Measurements from ENCODE around the gene STARD9.

DNA sequence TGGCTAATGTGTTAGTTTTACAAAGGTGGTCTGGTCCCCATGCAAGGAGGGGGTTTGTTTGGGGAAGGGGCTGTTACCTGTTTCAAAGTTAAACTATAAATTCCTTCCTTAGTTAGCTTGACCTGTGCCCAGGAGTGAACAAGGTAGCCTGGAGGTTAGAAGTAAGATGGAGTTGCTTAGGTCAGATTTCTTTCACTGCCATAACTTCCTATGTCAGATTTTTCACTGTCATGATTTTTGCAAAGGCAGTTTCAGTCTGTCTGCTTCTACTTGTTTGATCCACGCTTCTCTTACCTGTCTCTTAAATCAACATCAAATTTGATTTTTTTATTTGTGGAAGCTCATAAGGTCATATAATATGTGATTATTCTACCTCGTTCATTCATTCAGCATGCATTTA lies 28.6 kb downstream of the STARD9 start:
- no peak for TF ChIP-seq POLR2AphosphoS5 (IDR thresholded peaks at IDR 0.05; ENCODE audit: low read depth, low read length)
- TF ChIP-seq TAF1 (IDR thresholded peaks at IDR 0.05; ENCODE audit: borderline replicate concordance, insufficient read depth, low read length), result no peak
- no peak for TF ChIP-seq SIN3A (IDR thresholded peaks at IDR 0.05; ENCODE audit: borderline replicate concordance, insufficient read depth, low read length)
